Ectodermal cell (in vitro differentiated cells): ENCODE measurements around the gene STX10.

Source experiments
- H3K27ac ChIP-seq: 2 replicates; pipeline ENCODE4 v1.7.0; 2013; ENCODE audit warnings: mild to moderate bottlenecking, low read depth, low read length; ENCODE audit not compliant: insufficient read depth, poor library complexity, severe bottlenecking
- H3K27me3 ChIP-seq: 2 replicates; pipeline ENCODE4 v1.7.0; 2013; ENCODE audit warnings: mild to moderate bottlenecking, low read length; ENCODE audit not compliant: insufficient read depth, control insufficient read depth, poor library complexity, severe bottlenecking
- H3K36me3 ChIP-seq: one replicate; pipeline ENCODE4 v1.7.0; 2013; ENCODE audit warnings: low read length; ENCODE audit not compliant: control insufficient read depth, insufficient read depth
- H3K4me1 ChIP-seq: one replicate; pipeline ENCODE4 v1.7.0; 2013; ENCODE audit warnings: low read length; ENCODE audit not compliant: control insufficient read depth, insufficient read depth
- H3K4me3 ChIP-seq: 2 replicates; pipeline ENCODE4 v1.7.0; 2013; ENCODE audit warnings: low read depth, low read length, control low read depth; ENCODE audit not compliant: insufficient read depth
- H3K9me3 ChIP-seq: 2 replicates; pipeline ENCODE4 v1.7.0; 2013; ENCODE audit warnings: mild to moderate bottlenecking, low read length, moderate library complexity; ENCODE audit not compliant: control insufficient read depth
- whole genome bisulfite sequencing, 2 experiments: methylation state at CpG; one replicate each; pipeline ENCODE4 v1.1.7; 2013; ENCODE audit warnings: missing lambda C conversion rate in 2 of 2; 5-methylcytosine and 5-hydroxymethylcytosine counted together

STX10 gene

DNA sequence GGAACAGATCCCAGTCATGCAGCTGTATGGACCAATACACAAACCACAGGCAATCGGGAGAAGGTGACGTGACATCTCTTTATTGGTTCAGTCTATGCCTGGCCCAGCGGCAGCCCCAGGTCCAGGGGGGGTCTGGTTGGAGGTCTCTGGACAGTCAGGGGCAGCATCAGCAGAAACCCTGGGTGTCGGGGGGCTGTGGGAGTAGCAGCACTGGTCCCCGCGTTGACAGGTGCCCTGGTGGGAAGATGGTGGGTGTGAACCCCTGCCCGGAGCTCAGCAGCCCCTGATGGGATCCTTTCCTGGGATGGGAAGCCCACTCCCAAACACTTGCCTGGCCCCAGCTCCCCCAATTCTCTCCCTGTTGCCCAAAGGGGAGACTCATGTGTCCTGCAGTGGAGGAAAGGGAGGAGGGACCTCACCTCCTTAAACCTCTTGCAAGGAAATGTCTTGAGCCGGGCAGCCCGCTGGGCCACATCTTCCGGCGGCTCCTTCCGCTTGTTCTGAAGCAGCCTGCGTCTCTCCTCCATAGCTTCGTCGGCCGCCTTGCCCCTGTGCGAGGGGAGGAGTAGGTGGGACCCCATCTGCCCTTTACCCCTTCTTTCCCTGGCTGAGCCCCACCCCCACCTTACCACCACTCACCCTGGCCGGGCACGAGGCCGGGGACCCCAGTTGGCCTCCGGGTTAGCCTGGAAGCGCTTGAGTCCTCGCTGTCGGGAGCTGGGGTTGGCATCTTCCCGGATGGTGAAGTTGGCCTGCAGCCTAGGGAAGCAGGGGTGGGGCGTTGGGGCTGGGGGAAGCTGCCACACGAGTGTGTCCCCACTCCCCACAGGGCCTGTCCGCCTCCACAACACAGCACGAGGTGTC lies 45.1 kb downstream of the STX10 start:
- H3K9me3 ChIP-seq, result no peaks in the 10 kb centered on the region
- peaks cover 6% of the 10 kb centered on the region for H3K36me3 ChIP-seq
- no peak overlapping the region for H3K4me3 ChIP-seq
- H3K27me3 ChIP-seq, result peaks cover 33% of the 10 kb centered on the region
- H3K4me1 ChIP-seq, result no peaks in the 10 kb centered on the region
- no peak overlapping the region for H3K27ac ChIP-seq
- 95 to 96% methylated on average over 29 of the region's 29 CpGs for WGBS, 2 experiments

DNA sequence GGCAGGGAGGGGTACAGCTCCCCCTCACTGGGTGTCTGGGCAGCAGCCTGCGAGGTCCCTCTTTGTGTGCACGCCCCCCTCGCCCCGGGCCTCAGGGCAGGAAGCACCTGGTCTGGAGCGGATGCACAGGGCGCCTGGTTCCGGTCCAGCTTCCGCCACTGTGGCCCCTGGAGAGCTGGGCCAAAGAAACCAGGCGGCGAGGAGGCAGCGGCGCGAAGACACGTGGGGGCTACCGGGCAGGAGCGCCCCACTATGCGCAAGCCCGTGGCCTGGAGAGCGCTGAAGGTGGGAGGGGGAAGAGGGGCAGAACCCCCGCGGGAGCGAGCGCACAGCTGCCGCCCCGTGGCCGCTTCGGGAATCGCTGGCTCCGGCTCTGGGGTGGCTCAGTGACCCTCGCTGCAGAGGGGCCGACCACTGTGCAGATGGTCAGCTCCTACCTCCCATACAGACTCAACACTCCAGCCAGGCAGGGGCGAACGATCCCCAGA lies 45.8 kb downstream of the STX10 start:
- 54 to 55% methylated on average over 33 of the region's 33 CpGs for WGBS, 2 experiments
- H3K4me3 ChIP-seq, result no peak overlapping the region
- H3K4me1 ChIP-seq, result no peaks in the 10 kb centered on the region
- peaks cover 40% of the 10 kb centered on the region for H3K27me3 ChIP-seq
- H3K36me3 ChIP-seq, result peaks cover 6% of the 10 kb centered on the region
- no peaks in the 10 kb centered on the region for H3K9me3 ChIP-seq
- H3K27ac ChIP-seq, result no peak overlapping the region

DNA sequence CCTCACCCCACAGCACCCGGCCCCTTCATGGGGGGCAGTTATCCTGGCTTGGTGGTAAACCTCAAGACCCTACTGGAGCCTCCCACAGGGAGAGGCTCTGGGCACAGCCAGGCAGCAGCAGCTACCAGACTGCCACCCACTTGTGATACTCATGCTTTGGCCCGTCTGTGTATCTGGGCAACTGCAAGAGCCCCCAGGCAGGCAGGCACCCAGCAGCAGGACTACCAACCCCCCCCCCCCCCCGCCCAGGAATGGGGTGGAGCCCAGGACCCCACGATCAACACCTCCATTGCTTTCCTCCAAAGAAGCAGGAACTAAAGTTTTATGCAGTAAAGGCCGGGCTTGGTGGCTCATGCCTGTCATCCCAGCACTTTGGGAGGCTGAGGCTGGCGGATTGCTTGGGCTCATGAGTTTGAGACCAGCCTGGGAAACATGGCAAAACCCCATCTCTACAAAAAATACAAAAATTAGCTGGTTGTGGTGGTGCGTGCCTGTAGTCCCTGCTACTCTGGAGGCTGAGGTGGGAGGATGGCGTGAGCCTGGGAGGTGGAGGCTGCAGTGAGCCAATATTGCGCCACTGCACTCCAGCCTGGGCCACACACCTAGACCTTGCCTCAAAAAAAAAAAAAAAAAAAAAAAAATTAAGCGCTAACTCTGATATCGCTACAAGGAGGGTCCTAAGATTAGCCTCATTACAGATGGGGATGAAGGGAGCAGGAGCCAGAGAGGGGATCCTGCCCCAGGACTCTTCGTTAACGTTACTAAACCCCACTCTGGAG lies 46.4 kb downstream of the STX10 start:
- Histone ChIP-seq H3K4me1 (no peaks in the 10 kb centered on the region), H3K27ac (no peak overlapping the region), H3K27me3 (peaks cover 46% of the 10 kb centered on the region), H3K4me3 (no peak overlapping the region), H3K36me3 (peaks cover 6% of the 10 kb centered on the region), H3K9me3 (no peaks in the 10 kb centered on the region)
- 90 to 91% methylated on average over 12 of the region's 13 CpGs for WGBS, 2 experiments

DNA sequence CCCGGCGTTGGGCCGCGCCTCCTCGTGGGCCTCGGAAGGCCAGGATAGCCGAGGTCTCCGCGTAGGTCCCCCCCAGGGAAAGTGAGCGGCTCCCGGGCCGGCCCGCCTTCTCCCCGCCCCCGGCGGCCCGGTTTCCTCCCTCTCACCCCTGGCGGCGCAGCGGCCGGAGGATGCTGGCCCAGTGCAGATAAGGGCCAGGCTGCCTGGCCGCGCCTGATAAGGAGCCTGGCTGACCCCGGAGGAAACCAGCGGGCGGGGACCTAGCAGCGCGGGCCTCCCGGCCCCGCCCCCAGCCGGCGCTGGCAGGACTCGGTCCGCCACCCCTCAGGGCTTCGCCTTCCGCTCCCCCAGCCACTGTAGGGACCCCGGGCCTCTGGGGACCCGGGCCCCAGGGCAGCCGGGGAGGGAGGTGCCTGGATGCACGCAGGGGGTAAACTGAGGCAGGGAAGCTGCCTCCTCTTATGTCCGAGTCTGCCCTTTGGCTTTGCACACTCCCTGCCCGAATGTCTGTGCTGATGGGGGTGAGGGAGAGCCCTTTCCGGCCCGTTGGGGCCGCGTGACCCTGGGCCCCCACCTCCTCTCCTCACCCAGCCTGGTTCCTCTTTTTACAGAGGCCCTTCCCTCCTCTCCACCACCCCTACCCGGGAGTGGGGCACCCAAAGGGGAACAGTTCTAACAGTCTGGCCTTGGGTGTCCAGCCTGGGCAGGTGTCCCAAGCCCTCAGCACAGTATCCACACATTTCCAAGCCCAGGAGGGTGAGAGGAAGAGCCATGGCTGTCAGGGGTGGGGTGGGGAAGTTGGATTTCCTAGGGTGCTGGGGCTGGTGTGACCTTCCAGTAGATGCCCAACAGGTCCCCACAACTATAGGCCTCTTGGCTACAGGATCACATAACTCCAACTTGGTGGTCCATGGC lies 47.3 kb downstream of the STX10 start, which contains the start of gene LYL1:
Gene LYL1 (minus strand): TSS at position 193 of the 915 bp plus-strand sequence. CDS start 1,687 bp downstream, outside the sequence.
- Histone ChIP-seq H3K4me3 (no peak within 1 kb of the TSS), H3K9me3 (no peaks in the 10 kb centered on the region), H3K36me3 (peaks cover 6% of the 10 kb centered on the region), H3K27me3 (peaks cover 55% of the 10 kb centered on the region), H3K4me1 (no peaks in the 10 kb centered on the region), H3K27ac (no peak within 1 kb of the TSS)
- 13% methylated on average over 47 of the region's 47 CpGs for WGBS, 2 experiments

DNA sequence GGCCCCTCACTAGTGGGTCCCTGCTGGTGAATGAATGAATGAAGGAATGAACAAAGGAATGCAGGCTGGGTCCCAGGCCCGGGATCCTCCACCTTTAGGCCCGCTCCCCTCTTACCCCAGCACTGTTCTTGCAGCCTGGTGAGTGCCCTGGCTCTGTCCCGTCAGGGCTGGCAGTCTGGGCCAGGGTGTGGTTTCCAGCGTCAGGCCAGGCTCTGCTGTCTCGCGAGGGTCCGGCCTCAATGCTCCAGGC lies 47.8 kb downstream of the STX10 start:
- 31 to 35% methylated on average over 7 of the region's 7 CpGs for WGBS, 2 experiments
- no peaks in the 10 kb centered on the region for H3K9me3 ChIP-seq
- no peak overlapping the region for H3K27ac ChIP-seq
- H3K4me3 ChIP-seq, result no peak overlapping the region
- peaks cover 61% of the 10 kb centered on the region for H3K27me3 ChIP-seq
- H3K4me1 ChIP-seq, result no peaks in the 10 kb centered on the region
- H3K36me3 ChIP-seq, result peaks cover 1% of the 10 kb centered on the region

DNA sequence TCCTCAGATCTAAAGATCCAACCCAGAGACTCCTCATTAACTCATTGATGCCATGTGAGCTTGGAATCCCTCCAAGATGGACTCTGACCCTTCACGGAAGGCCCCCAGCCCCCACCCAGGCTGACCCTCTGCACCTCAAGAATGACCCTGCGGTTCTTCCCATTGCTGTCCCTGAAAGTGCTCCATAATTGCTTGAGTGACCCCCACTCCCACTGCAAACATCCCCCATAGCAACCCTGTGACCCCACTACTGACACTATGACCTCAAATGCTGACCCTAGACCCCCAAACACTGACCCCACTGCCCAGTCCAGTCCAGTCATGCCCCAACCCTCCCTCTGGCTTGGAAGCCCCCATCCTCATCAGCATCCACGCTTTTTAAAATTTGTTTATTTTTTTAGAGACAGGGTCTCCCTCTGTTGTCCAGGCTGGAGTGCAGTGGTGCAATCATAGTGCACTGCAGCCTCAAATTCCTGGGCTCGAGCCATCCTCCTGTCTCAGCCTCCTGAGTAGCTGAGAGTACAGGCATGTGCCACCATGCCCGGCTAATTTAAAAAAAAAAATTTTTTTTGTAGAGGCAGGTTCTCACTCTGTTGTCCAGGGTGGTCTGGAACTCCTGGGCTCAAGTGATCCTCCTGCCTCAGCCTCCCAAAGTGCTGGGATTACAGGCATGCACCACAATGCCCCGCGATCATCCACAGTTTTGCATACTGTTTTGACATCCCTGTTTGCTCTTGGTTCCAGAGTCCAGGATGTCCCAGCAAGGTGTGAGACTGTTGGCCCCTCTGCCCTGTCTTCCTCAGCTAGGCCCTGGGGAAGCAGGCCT lies 48.4 kb downstream of the STX10 start:
- Histone ChIP-seq H3K27me3 (peaks cover 66% of the 10 kb centered on the region), H3K36me3 (no peaks in the 10 kb centered on the region), H3K9me3 (no peaks in the 10 kb centered on the region), H3K4me1 (no peaks in the 10 kb centered on the region), H3K4me3 (no peak overlapping the region), H3K27ac (no peak overlapping the region)
- 89 to 91% methylated on average over 7 of the region's 7 CpGs for WGBS, 2 experiments

DNA sequence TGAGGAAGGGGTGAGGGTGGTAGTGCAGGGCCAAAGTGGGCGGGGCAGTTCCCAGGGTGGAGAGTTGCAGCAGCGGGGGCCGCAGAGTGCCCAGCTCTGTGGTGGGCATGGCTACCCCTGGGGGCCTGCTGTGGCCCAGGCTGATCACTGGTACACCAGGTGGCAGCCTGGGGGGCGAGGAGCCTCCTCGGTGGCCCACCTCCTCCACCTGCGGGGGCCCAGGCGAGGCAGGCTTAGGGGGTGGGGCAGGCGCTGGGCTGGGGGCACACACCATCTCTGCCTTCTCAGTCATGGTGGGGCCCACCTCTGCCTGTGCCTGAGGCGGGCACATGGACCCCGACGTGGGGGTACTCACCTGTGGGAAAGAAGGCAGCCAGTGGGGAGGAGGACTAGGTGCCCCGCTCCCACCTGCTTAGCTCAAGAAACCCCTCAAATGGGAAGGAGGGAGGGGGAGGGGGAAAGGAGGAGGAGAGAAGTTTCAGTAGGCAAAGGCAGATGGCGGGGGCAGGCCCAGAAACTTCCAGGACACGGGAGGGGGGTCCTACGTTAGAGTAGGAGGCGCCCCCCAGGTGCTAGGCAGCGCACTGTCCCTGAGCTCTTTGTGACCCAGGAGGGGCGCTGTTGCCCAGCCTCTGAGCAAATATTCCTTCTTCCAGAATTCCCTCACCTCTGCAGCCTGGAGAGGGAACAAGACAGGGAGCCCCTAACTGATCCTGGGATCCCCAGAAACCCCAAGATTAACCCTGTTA lies 49.2 kb downstream of the STX10 start:
- 64 to 71% methylated on average over 18 of the region's 18 CpGs for WGBS, 2 experiments
- Histone ChIP-seq H3K4me1 (no peaks in the 10 kb centered on the region), H3K9me3 (no peaks in the 10 kb centered on the region), H3K4me3 (no peak overlapping the region), H3K27ac (no peak overlapping the region), H3K27me3 (peaks cover 74% of the 10 kb centered on the region), H3K36me3 (no peaks in the 10 kb centered on the region)

DNA sequence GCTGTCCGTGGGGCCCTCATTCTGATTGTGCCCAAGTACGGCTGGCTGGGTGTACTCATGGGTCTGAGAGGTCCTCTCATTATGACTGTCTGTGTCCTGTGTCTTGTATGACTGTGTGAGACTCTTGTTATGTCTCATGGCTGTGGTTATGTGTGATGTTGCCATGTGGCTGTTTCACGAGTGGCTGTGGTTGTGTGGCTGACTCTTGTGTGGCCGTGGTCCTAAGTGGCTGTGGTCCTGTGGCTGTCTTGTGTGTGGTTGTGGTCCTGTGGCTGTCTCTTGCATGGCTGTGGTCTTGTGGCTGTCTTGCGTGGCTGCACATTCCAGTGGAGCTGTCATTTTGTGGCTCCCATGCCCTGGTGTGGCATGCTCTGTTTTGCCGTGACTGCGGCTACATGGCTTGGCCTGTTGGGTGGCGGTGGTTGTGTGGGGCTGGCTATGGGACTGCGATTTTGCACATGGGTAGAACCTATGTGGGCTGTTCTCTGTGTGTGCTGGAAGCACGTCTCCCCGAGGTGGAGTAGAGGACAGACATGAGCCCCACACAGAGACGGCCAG lies 50.1 kb downstream of the STX10 start:
- WGBS, 2 experiments, result 87 to 90% methylated on average over 12 of the region's 12 CpGs
- no peak overlapping the region for H3K27ac ChIP-seq
- H3K27me3 ChIP-seq, result peaks cover 83% of the 10 kb centered on the region
- H3K4me3 ChIP-seq, result no peak overlapping the region
- H3K9me3 ChIP-seq, result no peaks in the 10 kb centered on the region
- no peaks in the 10 kb centered on the region for H3K36me3 ChIP-seq
- peaks cover 8% of the 10 kb centered on the region for H3K4me1 ChIP-seq
